Osteocyte (in vitro differentiated cells): ENCODE measurements around the gene PAIP2. TPM values are rescaled to one million over a fixed set of nuclear protein-coding genes. Genes with fewer than 3 reads are reported as not detected.
A peak's percentile ranks its signal among the peaks of the same experiment; 100 is the strongest.

Experiments
- DNase-seq: peaks from one replicate; pipeline ENCODE4 v3.0.0; 2021; ENCODE audit warnings: mixed read lengths; ENCODE audit not compliant: unreplicated experiment; ENCODE audit errors: extremely low spot score
- H3K27ac Mint-ChIP-seq: one replicate; pipeline ENCODE4 v1.8.0; 2021; ENCODE audit warnings: mild to moderate bottlenecking, mixed read lengths; ENCODE audit not compliant: unreplicated experiment
- H3K27me3 Mint-ChIP-seq: one replicate; pipeline ENCODE4 v1.8.0; 2021; ENCODE audit warnings: mixed read lengths; ENCODE audit not compliant: unreplicated experiment
- H3K36me3 Mint-ChIP-seq: one replicate; pipeline ENCODE4 v1.8.0; 2021; ENCODE audit warnings: mixed read lengths; ENCODE audit not compliant: unreplicated experiment
- H3K4me1 Mint-ChIP-seq: one replicate; pipeline ENCODE4 v1.8.0; 2021; ENCODE audit warnings: mixed read lengths; ENCODE audit not compliant: unreplicated experiment
- H3K4me3 Mint-ChIP-seq: one replicate; pipeline ENCODE4 v1.8.0; 2021; ENCODE audit warnings: mild to moderate bottlenecking, moderate library complexity, mixed read lengths; ENCODE audit not compliant: unreplicated experiment
- H3K9me3 Mint-ChIP-seq: one replicate; pipeline ENCODE4 v1.8.0; 2021; ENCODE audit warnings: mixed read lengths; ENCODE audit not compliant: unreplicated experiment
- total RNA-seq: library from RNA; stranded (reverse); gene quantifications from 2 replicates; pipeline ENCODE4 v1.2.1, GENCODE V29; 2021
- TF ChIP-seq, protein P1 (sequence below): fragments of 200-600 bp; sonication (generic); IDR thresholded peaks from 2 replicates; pipeline ENCODE4 v1.5.0; 2021; ENCODE audit warnings: antibody characterized with exemption, mild to moderate bottlenecking, moderate library complexity

Gene PAIP2
- total RNA-seq, 1 donor from 2014 or later: 71.8 TPM

DNA sequence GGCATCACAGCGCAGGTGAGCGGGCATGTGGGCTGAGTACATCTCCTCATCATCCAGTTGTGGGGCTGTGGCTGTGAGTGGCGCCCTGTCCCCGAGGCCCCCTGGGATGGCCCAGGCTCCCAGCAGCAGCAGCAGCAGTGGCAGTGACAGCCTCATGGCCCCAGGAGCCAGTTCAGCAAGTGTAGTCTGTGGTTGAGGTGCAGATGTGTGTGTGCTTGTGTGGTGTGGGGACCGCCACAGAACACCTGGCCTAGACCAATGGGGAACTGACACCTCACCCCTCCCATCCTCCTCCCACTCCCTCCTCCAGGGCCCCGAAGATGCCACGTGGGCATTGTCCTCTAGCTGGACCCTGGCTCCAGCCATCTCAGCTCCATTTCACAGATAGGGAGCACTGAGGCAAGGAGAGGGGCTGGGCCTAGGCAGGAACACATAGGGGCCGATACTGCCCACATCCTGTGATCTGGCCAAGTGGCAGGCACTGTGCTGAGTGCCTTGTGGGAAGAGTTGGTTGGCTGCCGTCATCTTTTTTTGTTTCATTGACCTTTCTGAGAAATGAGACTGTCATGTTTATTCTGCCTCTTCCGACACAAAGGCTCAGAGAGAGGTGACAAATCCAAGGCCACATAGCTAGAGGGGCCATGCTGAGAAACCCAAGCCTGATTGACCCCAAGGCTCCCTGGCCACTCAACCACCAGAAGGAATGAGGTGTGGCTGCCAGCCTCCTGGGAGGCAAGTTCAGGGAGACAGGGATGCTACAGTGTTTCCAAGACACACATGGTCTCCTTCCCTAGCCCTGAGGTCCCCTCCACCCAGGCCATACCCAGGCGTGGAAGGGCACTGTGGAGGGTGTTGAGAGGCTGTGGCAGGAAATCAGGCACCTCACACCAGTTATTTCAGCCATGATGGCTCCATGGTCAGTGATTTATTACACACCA, 48.3 kb downstream of the PAIP2 start, which contains the start of gene MZB1:
Gene MZB1 (minus strand): TSS at position 213 of the 938 bp plus-strand sequence. CDS start 57 bp downstream, at position 156.
- H3K4me1 Mint-ChIP-seq: peaks cover 30% of the 10 kb centered on the region
- no peaks in the 10 kb centered on the region for H3K27me3 Mint-ChIP-seq
- no peaks in the 10 kb centered on the region for H3K9me3 Mint-ChIP-seq
- H3K4me3 Mint-ChIP-seq: no peak within 1 kb of the TSS
- no peak for DNase-seq
- TF ChIP-seq, protein P1, sequence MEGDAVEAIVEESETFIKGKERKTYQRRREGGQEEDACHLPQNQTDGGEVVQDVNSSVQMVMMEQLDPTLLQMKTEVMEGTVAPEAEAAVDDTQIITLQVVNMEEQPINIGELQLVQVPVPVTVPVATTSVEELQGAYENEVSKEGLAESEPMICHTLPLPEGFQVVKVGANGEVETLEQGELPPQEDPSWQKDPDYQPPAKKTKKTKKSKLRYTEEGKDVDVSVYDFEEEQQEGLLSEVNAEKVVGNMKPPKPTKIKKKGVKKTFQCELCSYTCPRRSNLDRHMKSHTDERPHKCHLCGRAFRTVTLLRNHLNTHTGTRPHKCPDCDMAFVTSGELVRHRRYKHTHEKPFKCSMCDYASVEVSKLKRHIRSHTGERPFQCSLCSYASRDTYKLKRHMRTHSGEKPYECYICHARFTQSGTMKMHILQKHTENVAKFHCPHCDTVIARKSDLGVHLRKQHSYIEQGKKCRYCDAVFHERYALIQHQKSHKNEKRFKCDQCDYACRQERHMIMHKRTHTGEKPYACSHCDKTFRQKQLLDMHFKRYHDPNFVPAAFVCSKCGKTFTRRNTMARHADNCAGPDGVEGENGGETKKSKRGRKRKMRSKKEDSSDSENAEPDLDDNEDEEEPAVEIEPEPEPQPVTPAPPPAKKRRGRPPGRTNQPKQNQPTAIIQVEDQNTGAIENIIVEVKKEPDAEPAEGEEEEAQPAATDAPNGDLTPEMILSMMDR: no peak
- no peaks in the 10 kb centered on the region for H3K36me3 Mint-ChIP-seq
- no peak within 1 kb of the TSS for H3K27ac Mint-ChIP-seq

DNA sequence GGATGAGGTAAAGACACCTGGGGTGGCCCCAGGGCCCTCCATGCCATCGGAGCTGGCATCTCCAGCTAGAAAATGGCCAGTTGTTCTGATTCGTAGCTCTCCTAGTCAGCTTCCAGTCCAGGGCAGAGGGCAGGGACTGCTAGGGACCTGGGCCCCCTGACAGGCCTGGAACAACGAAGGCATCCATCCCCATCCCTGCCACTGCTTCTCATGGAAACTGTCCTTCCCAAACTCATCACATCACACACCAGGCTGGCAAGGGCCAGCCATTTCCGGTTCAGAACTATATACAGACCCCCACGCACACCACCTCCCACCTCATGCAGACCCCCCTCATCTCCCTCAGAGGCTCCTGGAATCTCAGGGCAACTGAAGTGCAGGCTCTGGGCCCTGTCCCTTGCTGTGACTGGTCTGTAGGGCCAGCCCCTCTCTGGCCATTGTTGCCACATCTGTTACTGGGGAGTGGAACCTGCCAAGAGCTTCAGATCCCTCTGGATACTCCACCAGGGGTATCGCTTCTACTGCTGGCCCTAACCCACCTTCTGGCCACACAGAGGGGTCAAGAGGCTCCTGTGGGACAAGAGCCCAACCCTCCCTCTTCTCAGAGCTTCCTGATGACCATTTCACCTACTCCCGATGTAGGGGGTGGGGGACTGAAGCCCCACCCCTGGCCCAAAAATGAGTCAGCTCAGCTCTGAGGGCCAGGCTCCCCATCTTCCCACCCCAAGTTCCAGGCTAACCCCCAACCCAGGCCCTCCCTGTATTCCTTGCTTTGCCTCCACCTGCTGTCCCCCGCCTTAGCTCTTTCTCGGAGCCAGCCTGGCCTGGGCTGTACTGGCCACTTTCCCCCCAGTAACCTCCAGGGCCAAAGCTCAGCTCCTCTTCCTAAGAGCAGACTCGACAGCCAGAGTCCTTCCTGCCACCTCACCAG, 49.2 kb downstream of the PAIP2 start:
- Mint-ChIP-seq H3K27me3 (no peaks in the 10 kb centered on the region), H3K27ac (peak overlapping the region; percentile 72), H3K36me3 (no peaks in the 10 kb centered on the region), H3K4me1 (peaks cover 26% of the 10 kb centered on the region), H3K4me3 (no peak overlapping the region), H3K9me3 (no peaks in the 10 kb centered on the region)
- no peak for DNase-seq
- TF ChIP-seq, protein P1: no peak

DNA sequence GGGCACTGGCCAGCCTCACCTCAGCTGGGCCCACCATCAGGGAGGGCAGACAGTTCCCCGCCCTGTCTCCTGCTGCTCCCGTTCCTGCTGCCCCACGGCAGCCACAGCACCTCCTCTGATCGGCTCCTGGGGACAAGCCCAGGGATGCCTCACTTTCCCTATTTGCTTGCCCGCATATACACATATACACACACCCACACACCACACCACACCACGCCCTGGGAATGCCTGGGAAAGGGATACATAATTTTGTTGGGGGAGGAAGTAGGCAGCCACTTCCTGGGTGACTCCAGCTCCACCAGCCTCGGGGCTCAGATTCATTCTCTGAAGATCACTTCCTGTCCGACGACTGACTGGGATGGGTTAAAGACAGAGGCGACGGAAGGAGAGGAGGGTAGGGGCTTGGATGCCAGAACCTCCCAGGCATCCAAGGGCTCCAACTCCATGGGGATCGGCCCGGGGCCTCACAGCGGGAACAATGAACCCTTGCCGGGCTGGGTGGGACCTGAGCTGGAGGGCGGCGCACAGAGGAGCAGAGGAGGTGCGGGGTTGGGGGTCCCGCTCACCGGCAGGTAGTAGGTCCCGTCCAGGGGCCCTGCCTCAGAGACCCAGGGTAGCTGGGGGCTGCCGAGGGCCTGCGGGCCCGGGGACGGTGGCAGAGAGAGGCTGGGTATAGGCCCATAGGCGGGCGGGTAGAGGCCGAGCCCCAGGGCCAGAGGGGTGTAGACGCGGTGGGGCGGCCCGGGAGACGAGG, 50.1 kb downstream of the PAIP2 start:
- TF ChIP-seq, protein P1: no peak
- Mint-ChIP-seq H3K4me3 (peak overlapping the region; percentile 61), H3K27ac (peak overlapping the region; percentile 72), H3K4me1 (peaks cover 29% of the 10 kb centered on the region), H3K36me3 (no peaks in the 10 kb centered on the region), H3K9me3 (no peaks in the 10 kb centered on the region), H3K27me3 (no peaks in the 10 kb centered on the region)
- no peak for DNase-seq

DNA sequence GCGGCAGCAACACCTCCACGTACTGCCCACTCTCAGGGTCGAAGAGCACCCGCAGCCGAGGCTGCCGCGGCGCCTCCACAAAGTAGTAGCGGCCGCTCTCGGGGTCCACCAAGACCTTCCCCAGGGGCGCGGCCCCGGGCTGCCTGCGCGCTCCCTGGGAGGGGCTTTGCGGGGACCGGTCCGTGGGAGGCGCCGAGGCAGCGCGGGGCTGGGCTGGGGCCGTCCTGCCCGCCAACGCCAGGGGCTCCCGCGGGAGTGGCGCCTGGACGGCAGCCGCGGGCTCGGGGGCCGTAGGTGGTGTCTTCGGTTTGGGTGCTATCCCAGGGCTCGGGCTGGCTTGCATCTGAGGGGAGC, 50.6 kb downstream of the PAIP2 start:
- Mint-ChIP-seq H3K4me3 (no peak overlapping the region), H3K36me3 (no peaks in the 10 kb centered on the region), H3K27ac (no peak overlapping the region), H3K27me3 (no peaks in the 10 kb centered on the region), H3K9me3 (no peaks in the 10 kb centered on the region), H3K4me1 (peaks cover 29% of the 10 kb centered on the region)
- no peak for DNase-seq
- TF ChIP-seq, protein P1: no peak
